Heart left ventricle (tissue), 16 donors: ENCODE results near the gene INHBE. TPM values are rescaled to one million over a fixed set of nuclear protein-coding genes. Genes with fewer than 3 reads are reported as not detected.

Experiments used
- ATAC-seq, 4 donors: fragments of 200-7000 bp; cut with Tn5 transposase; one replicate each; pipeline ENCODE4 v1.9.1; 2020 to 2022; ENCODE audit warnings: moderate library complexity in 4 of 4, mild to moderate bottlenecking in 3 of 4, moderate number of reproducible peaks in 1 of 4
- DNase-seq, 5 donors: peaks; one replicate each; pipeline ENCODE4 v3.0.0-alpha.2; 2020
- H3K27ac ChIP-seq, 12 donors: fragments of 200-600 bp; sonication (generic) in 4 of 12; one replicate each; pipeline versions ENCODE4 v1.5.0 to v1.8.0; 2016 to 2022; ENCODE audit warnings: mild to moderate bottlenecking in 2 of 12
- H3K27me3 ChIP-seq, 9 donors: fragments of 200-600 bp; sonication (generic) in 2 of 9; one replicate each; pipeline versions ENCODE4 v1.5.1 to v1.8.0; 2016 to 2022; ENCODE audit warnings: mild to moderate bottlenecking in 3 of 9
- H3K36me3 ChIP-seq, 9 donors: fragments of 200-600 bp; sonication (generic) in 2 of 9; one replicate each; pipeline versions ENCODE4 v1.5.0 to v1.8.0; 2018 to 2022; ENCODE audit warnings: mild to moderate bottlenecking in 2 of 9
- H3K4me1 ChIP-seq, 12 donors: fragments of 200-600 bp; sonication (generic) in 4 of 12; one replicate each; pipeline versions ENCODE4 v1.5.0 to v1.8.0; 2016 to 2022; ENCODE audit warnings: mild to moderate bottlenecking in 3 of 12
- H3K4me3 ChIP-seq, 12 donors: fragments of 200-600 bp; sonication (generic) in 4 of 12; one replicate each; pipeline versions ENCODE4 v1.5.0 to v1.8.0; 2017 to 2022; ENCODE audit warnings: mild to moderate bottlenecking in 9 of 12, moderate library complexity in 4 of 12
- H3K9me3 ChIP-seq, 12 donors: fragments of 200-600 bp; sonication (generic) in 4 of 12; one replicate each; pipeline versions ENCODE4 v1.5.0 to v1.8.0; 2016 to 2022; ENCODE audit warnings: mild to moderate bottlenecking in 1 of 12
- CTCF ChIP-seq, 12 donors: fragments of 200-600 bp; sonication (generic) in 4 of 12; IDR thresholded peaks; one replicate each; pipeline versions ENCODE4 v1.5.0 to v1.8.0; 2018 to 2022; ENCODE audit warnings: antibody characterized with exemption in 12 of 12, mild to moderate bottlenecking in 5 of 12
- POLR2A ChIP-seq, 2 donors: fragments of 450-650 bp; IDR thresholded peaks; one replicate each; pipeline ENCODE4 v1.6.1; 2017; ENCODE audit warnings: antibody characterized with exemption in 2 of 2, mild to moderate bottlenecking in 2 of 2, moderate library complexity in 2 of 2
- WGBS, 4 donors: extraction: QIAGEN DNeasy Blood & Tissue Kit in 2 of 4; methylation state at CpG; one replicate each; pipeline versions ENCODE4 v1.1.5 to v1.1.7; 2013 to 2018; 5-methylcytosine and 5-hydroxymethylcytosine counted together
- intact Hi-C, 10 donors: fragments of 100-400 bp; cut with DNase I; formaldehyde crosslinking; loops; one replicate each; pipeline versions ENCODE4 v1.11.1 to v1.14.2; 2022
- polyA plus RNA-seq, 2 donors: library from polyadenylated mRNA; stranded (reverse); fragments of 200-250 nt; gene quantifications; one replicate each; pipeline ENCODE4 v1.2.3, GENCODE V29; 2013
- total RNA-seq, 9 donors: library from RNA; depleted of rRNA in 2 of 9; stranded (reverse); fragments of >200 nt in 2 of 9; fragmentation: NEBNext Ultra II Directional in 3 of 9; extraction: Animal tissue kit (Norgen Biotek cat#: 25700) in 3 of 9; gene quantifications; one replicate each; pipeline versions ENCODE4 v1.1.0 to v1.2.4, GENCODE V29; 2016 to 2023
- donor health status: ischemic (EF 13 %, LVEDD 7.1; RV severe dilation, severe dysfunction).
- donor health status: healthy with polysubstance abuse.
- donor health status: DM: no; HTN: yes; CAD: no.
- donor health status: DM: no; HTN: no; CAD: no.
- donor health status: ischemic (EF 25% LVEDD 6.9; RV normal size, moderate dysfunction).
- donor health status: ischemic (EF 25% LVEDD 5.7; RV mildly dilated, moderate dysfunction).
- donor health status: healthy.
- donor health status: DM: yes; HTN: yes; CAD: no.
- donor health status: ischemic (EF 35%, LVEDD 5.7; RV mildly dilated, moderate dysfunction).
- donor health status: nonischemic (EF 11% LVEDD 7.7; RV severe dilation, severe dysfunction).
- donor health status: DM: yes; HTN: yes; CAD: no.
- donor health status: PGD.
- donor health status: ischemic (EF 29% LVEDD 5.4; RV normal size, mild dysfunction).
- donor health status: nonischemic (EF 23%, LVEDD 6.1; RV moderate dilation, normal function).

The INHBE gene
- total and polyA plus RNA-seq, 11 donors, result 0.03 to 0.64 TPM; not detected in 9

- peak overlapping the region; percentile 53 to 82 (median 68) for H3K4me3 ChIP-seq
- no peaks in the 10 kb centered on the region for H3K9me3 ChIP-seq
- WGBS, 4 donors, result 0 to 1% (median 1%) methylated on average over 15 to 32 of the region's 32 CpGs
- ATAC-seq (peak in 3 of 4 donors; percentile 41 to 61 (median 51)), DNase-seq (peak; percentile 71 to 84 (median 76))
- TF ChIP-seq POLR2A (IDR thresholded peaks at IDR 0.05) (no peak), CTCF (IDR thresholded peaks at IDR 0.05) (no peak)
- H3K27ac ChIP-seq, result peak overlapping the region in 10 of 12 donors; percentile 0 to 86 (median 72)
- intact Hi-C loops, result loop anchor here in 2 of 10 donors (10.0 kb wide), 1 partner anchor 163 kb away; no protein-coding TSS in a partner anchor
- H3K36me3 ChIP-seq, result no peaks in the 10 kb centered on the region
- H3K27me3 ChIP-seq, result peaks cover 0 to 9% (median 0%) of the 10 kb centered on the region in 9 donors
- H3K4me1 ChIP-seq, result peaks cover 0 to 43% (median 21%) of the 10 kb centered on the region in 12 donors
These were observed 6.3 kb downstream of the INHBE start for GRCh38 chr12:57461276-57461916.

GRCh38 chr12:57461917-57462250 is 6.8 kb downstream of the INHBE start:
- Histone ChIP-seq H3K36me3 (no peaks in the 10 kb centered on the region), H3K27ac (peak overlapping the region in 11 of 12 donors; percentile 0 to 86 (median 72)), H3K4me3 (peak overlapping the region; percentile 53 to 82 (median 68)), H3K4me1 (peaks cover 0 to 41% (median 21%) of the 10 kb centered on the region in 12 donors), H3K27me3 (peaks cover 0 to 9% (median 0%) of the 10 kb centered on the region in 9 donors), H3K9me3 (no peaks in the 10 kb centered on the region)
- 0 to 1% (median 0%) methylated on average over 6 to 9 of the region's 9 CpGs for WGBS, 4 donors
- TF ChIP-seq POLR2A (IDR thresholded peaks at IDR 0.05), result no peak
- TF ChIP-seq CTCF (IDR thresholded peaks at IDR 0.05), result no peak
- ATAC-seq (no peak), DNase-seq (peak in 1 of 5 donors; percentile 11)
- intact Hi-C loops, result loop anchor here in 3 of 10 donors (1.0 to 10.0 kb wide), 3 partner anchors 58 to 249 kb away; partner anchors contain the start of gene DDIT3 (in 1 of the 3)

GRCh38 chr12:57462251-57462911 is 7.3 kb downstream of the INHBE start:
- intact Hi-C loops, result loop anchor here in 3 of 10 donors (1.0 to 10.0 kb wide), 3 partner anchors 58 to 249 kb away; partner anchors contain the start of gene DDIT3 (in 1 of the 3)
- peak; percentile 85 to 91 (median 85) for DNase-seq
- TF ChIP-seq CTCF (IDR thresholded peaks at IDR 0.05) (peak; percentile 89 to 99 (median 94)), POLR2A (IDR thresholded peaks at IDR 0.05) (peak in 1 of 2 donors; percentile 22)
- Histone ChIP-seq H3K27me3 (peaks cover 0 to 9% (median 0%) of the 10 kb centered on the region in 9 donors), H3K36me3 (no peaks in the 10 kb centered on the region), H3K4me1 (peaks cover 0 to 41% (median 21%) of the 10 kb centered on the region in 12 donors), H3K4me3 (peak overlapping the region; percentile 53 to 82 (median 68)), H3K27ac (peak overlapping the region; percentile 37 to 86 (median 72)), H3K9me3 (no peaks in the 10 kb centered on the region)
- peak; percentile 68 to 77 (median 74) for ATAC-seq
- WGBS, 4 donors, result 0 to 1% (median 0%) methylated on average over 25 to 28 of the region's 28 CpGs

GRCh38 chr12:57462912-57463253 is 7.8 kb downstream of the INHBE start:
- Histone ChIP-seq H3K4me3 (peak overlapping the region in 6 of 12 donors; percentile 67 to 82 (median 70)), H3K27ac (peak overlapping the region in 3 of 12 donors; percentile 72 to 86 (median 78)), H3K9me3 (no peaks in the 10 kb centered on the region), H3K27me3 (peaks cover 0 to 9% (median 0%) of the 10 kb centered on the region in 9 donors), H3K36me3 (no peaks in the 10 kb centered on the region), H3K4me1 (peaks cover 0 to 41% (median 21%) of the 10 kb centered on the region in 12 donors)
- intact Hi-C loops, result loop anchor here in 3 of 10 donors (1.0 to 10.0 kb wide), 3 partner anchors 57 to 250 kb away; partner anchors contain the start of gene DDIT3 (in 1 of the 3)
- ATAC-seq (no peak), DNase-seq (no peak)
- no peak for TF ChIP-seq POLR2A (IDR thresholded peaks at IDR 0.05)
- TF ChIP-seq CTCF (IDR thresholded peaks at IDR 0.05), result peak in 2 of 12 donors; percentile 4 to 17
- 24 to 28% (median 27%) methylated on average over 5 of the region's 5 CpGs for WGBS, 4 donors
